ENCODE results near the gene BMAL1. TPM values are rescaled to one million over a fixed set of nuclear protein-coding genes. Genes with fewer than 3 reads are reported as not detected.

The BMAL1 gene
- total RNA-seq, 1 donor from 2014 or later = 8.6 TPM

- no peak for DNase-seq
- H3K4me1 Mint-ChIP-seq (ENCODE audit: low read depth, unreplicated experiment) = peaks cover 9% of the 10 kb centered on the region
- H3K27me3 Mint-ChIP-seq (ENCODE audit: unreplicated experiment) = peaks cover 8% of the 10 kb centered on the region
- no peak overlapping the region for H3K27ac Mint-ChIP-seq (ENCODE audit: unreplicated experiment)
- TF ChIP-seq, protein P1, sequence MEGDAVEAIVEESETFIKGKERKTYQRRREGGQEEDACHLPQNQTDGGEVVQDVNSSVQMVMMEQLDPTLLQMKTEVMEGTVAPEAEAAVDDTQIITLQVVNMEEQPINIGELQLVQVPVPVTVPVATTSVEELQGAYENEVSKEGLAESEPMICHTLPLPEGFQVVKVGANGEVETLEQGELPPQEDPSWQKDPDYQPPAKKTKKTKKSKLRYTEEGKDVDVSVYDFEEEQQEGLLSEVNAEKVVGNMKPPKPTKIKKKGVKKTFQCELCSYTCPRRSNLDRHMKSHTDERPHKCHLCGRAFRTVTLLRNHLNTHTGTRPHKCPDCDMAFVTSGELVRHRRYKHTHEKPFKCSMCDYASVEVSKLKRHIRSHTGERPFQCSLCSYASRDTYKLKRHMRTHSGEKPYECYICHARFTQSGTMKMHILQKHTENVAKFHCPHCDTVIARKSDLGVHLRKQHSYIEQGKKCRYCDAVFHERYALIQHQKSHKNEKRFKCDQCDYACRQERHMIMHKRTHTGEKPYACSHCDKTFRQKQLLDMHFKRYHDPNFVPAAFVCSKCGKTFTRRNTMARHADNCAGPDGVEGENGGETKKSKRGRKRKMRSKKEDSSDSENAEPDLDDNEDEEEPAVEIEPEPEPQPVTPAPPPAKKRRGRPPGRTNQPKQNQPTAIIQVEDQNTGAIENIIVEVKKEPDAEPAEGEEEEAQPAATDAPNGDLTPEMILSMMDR (IDR thresholded peaks at IDR 0.05; ENCODE audit: partially characterized antibody, unreplicated experiment) = no peak
- H3K36me3 Mint-ChIP-seq (ENCODE audit: unreplicated experiment) = no peaks in the 10 kb centered on the region
- H3K9me3 Mint-ChIP-seq (ENCODE audit: unreplicated experiment) = no peaks in the 10 kb centered on the region
- H3K4me3 Mint-ChIP-seq (ENCODE audit: unreplicated experiment) = no peak overlapping the region
Measured at GRCh38 chr11:13284776-13285588, 7.4 kb downstream of the BMAL1 start.

GRCh38 chr11:13286279-13286821, 8.8 kb downstream of the BMAL1 start:
- no peak overlapping the region for H3K27ac Mint-ChIP-seq (ENCODE audit: unreplicated experiment)
- H3K27me3 Mint-ChIP-seq (ENCODE audit: unreplicated experiment) = peaks cover 2% of the 10 kb centered on the region
- H3K4me1 Mint-ChIP-seq (ENCODE audit: low read depth, unreplicated experiment) = peaks cover 9% of the 10 kb centered on the region
- DNase-seq = no peak
- H3K36me3 Mint-ChIP-seq (ENCODE audit: unreplicated experiment) = no peaks in the 10 kb centered on the region
- H3K9me3 Mint-ChIP-seq (ENCODE audit: unreplicated experiment) = no peaks in the 10 kb centered on the region
- TF ChIP-seq, protein P1 (IDR thresholded peaks at IDR 0.05; ENCODE audit: partially characterized antibody, unreplicated experiment) = no peak
- no peak overlapping the region for H3K4me3 Mint-ChIP-seq (ENCODE audit: unreplicated experiment)

DNA sequence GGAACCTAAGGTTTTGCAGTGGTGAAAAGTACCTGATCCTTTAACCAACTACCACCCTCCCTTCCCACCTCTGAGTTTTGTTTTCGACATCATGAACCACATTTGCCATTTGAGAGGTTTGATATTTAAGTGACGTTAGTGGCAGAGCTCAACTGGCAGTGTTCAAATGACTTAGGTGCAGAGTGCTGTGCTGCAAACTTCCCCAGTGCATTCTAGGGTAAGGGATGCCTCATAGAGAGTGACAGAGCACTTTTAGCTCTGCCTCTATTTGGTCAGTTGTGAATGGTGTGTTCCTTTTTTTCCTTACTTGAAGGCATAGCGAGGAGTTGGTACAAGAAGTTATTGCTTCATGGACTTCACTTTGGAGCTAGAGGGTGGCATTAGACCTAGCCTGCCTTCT, 9.4 kb downstream of the BMAL1 start:
- Mint-ChIP-seq H3K27me3 (ENCODE audit: unreplicated experiment) (peaks cover 2% of the 10 kb centered on the region), H3K36me3 (ENCODE audit: unreplicated experiment) (no peaks in the 10 kb centered on the region), H3K27ac (ENCODE audit: unreplicated experiment) (no peak overlapping the region), H3K4me1 (ENCODE audit: low read depth, unreplicated experiment) (peaks cover 9% of the 10 kb centered on the region), H3K4me3 (ENCODE audit: unreplicated experiment) (no peak overlapping the region), H3K9me3 (ENCODE audit: unreplicated experiment) (no peaks in the 10 kb centered on the region)
- no peak for DNase-seq
- TF ChIP-seq, protein P1 (IDR thresholded peaks at IDR 0.05; ENCODE audit: partially characterized antibody, unreplicated experiment) = no peak

DNA sequence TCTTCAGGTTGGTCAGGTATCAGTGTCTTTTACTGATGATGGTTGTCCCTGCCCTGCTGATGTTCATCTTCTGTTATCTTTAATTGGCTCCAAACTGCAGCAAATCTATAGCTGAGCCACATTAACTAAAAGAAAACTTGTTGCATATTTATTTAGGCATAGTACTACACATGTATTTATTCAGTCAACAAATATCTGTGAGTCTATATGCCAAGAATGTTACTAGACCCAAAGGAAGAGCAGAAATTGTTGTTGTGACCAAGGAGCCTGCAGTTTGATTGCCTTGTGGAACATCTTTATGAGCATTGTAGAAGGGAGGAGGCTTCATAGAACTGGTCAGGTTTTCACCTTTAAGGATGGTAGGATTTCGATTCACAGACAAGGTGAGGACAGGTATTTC, 10.1 kb downstream of the BMAL1 start:
- no peak overlapping the region for H3K4me3 Mint-ChIP-seq (ENCODE audit: unreplicated experiment)
- H3K4me1 Mint-ChIP-seq (ENCODE audit: low read depth, unreplicated experiment) = peaks cover 9% of the 10 kb centered on the region
- TF ChIP-seq, protein P1 (IDR thresholded peaks at IDR 0.05; ENCODE audit: partially characterized antibody, unreplicated experiment) = no peak
- peaks cover 2% of the 10 kb centered on the region for H3K27me3 Mint-ChIP-seq (ENCODE audit: unreplicated experiment)
- no peak for DNase-seq
- no peak overlapping the region for H3K27ac Mint-ChIP-seq (ENCODE audit: unreplicated experiment)
- H3K36me3 Mint-ChIP-seq (ENCODE audit: unreplicated experiment) = no peaks in the 10 kb centered on the region
- no peaks in the 10 kb centered on the region for H3K9me3 Mint-ChIP-seq (ENCODE audit: unreplicated experiment)

DNA sequence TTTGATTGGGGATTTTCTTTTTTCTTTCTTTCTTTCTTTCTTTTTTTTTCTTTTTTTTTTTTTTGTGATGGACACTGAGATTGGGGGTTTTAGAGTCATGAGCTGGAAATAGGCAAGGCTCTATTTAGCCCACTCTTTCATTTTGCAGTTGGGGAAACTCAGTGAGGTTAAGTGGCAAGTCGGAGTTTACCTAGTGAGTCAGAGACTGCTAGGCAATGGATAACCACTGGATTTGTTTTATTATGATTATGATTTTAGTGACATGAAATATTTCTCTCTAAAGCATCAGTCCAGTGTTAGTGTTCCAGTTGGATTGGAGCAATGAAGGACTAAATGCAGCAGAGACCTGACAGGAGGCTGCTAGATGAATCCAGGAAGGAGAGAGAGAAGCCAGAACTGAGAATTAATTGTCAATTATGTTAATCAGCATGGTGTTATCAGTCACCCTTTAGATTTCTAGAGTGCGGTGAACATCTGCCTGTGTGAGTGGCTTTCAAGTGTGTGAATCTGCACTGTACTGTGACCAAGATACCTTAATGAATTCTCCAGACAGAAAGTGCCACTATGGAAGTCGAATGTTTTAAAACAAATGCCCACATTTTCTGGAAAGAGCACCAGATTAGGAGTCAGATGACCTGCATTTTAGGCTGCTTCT, 10.9 kb downstream of the BMAL1 start:
- Mint-ChIP-seq H3K27me3 (ENCODE audit: unreplicated experiment) (peaks cover 2% of the 10 kb centered on the region), H3K4me1 (ENCODE audit: low read depth, unreplicated experiment) (peaks cover 11% of the 10 kb centered on the region), H3K9me3 (ENCODE audit: unreplicated experiment) (no peaks in the 10 kb centered on the region), H3K27ac (ENCODE audit: unreplicated experiment) (no peak overlapping the region), H3K36me3 (ENCODE audit: unreplicated experiment) (no peaks in the 10 kb centered on the region), H3K4me3 (ENCODE audit: unreplicated experiment) (no peak overlapping the region)
- TF ChIP-seq, protein P1 (IDR thresholded peaks at IDR 0.05; ENCODE audit: partially characterized antibody, unreplicated experiment) = no peak
- DNase-seq = no peak
